GM23338 (cell line): ENCODE results near the gene EML1. TPM values are rescaled to one million over a fixed set of nuclear protein-coding genes. Genes with fewer than 3 reads are reported as not detected.

ENCODE experiments used
- ATAC-seq: fragments of 200-7000 bp; cut with Tn5 transposase; 3 replicates; pipeline ENCODE4 v1.9.1; 2020
- DNase-seq: peaks from one replicate; pipeline ENCODE4 v3.0.0-alpha.2; 2015; ENCODE audit warnings: low spot score
- H2AFZ ChIP-seq: fragments of 200-600 bp; sonication (generic); 2 replicates; pipeline ENCODE4 v1.8.0; 2016; ENCODE audit warnings: antibody characterized with exemption, mild to moderate bottlenecking, moderate library complexity
- H3F3A ChIP-seq: fragments of 200-600 bp; sonication (generic); replicated peaks from 2 replicates; pipeline ENCODE4 v1.8.0; 2017; ENCODE audit warnings: antibody characterized with exemption, mixed run types, low read depth
- H3K27ac ChIP-seq: fragments of 200-600 bp; sonication (generic); 2 replicates; pipeline ENCODE4 v1.6.1; 2016; ENCODE audit warnings: low read depth
- H3K27me3 ChIP-seq: fragments of 200-600 bp; sonication (generic); 2 replicates; pipeline ENCODE4 v1.8.0; 2016; ENCODE audit warnings: mild to moderate bottlenecking, mixed run types, moderate library complexity; ENCODE audit not compliant: insufficient read depth
- H3K36me3 ChIP-seq: fragments of 200-600 bp; sonication (generic); 2 replicates; pipeline ENCODE4 v1.8.0; 2016; ENCODE audit warnings: mild to moderate bottlenecking; ENCODE audit not compliant: insufficient read depth
- H3K4me1 ChIP-seq: fragments of 200-600 bp; sonication (generic); 2 replicates; pipeline ENCODE4 v1.8.0; 2016; ENCODE audit warnings: mild to moderate bottlenecking, moderate library complexity; ENCODE audit not compliant: insufficient read depth
- H3K4me2 ChIP-seq: fragments of 200-600 bp; sonication (generic); 2 replicates; pipeline ENCODE4 v1.7.1; 2017; ENCODE audit warnings: mixed run types
- H3K4me3 ChIP-seq: fragments of 200-600 bp; sonication (generic); 2 replicates; pipeline ENCODE4 v1.6.1; 2016; ENCODE audit warnings: mixed run types
- H3K79me2 ChIP-seq: fragments of 200-600 bp; sonication (generic); replicated peaks from 2 replicates; pipeline ENCODE4 v1.8.0; 2017; ENCODE audit warnings: mild to moderate bottlenecking; ENCODE audit not compliant: insufficient read depth
- H3K9me2 ChIP-seq: fragments of 200-600 bp; sonication (generic); 2 replicates; pipeline ENCODE4 v1.8.0; 2017; ENCODE audit not compliant: insufficient read depth
- H4K20me1 ChIP-seq: fragments of 200-600 bp; sonication (generic); replicated peaks from 2 replicates; pipeline ENCODE4 v1.8.0; 2017; ENCODE audit warnings: mild to moderate bottlenecking; ENCODE audit not compliant: insufficient read depth
- H3K27ac Mint-ChIP-seq: 2 replicates; pipeline ENCODE4 v1.8.0; 2020; ENCODE audit warnings: inconsistent platforms, mild to moderate bottlenecking, moderate library complexity, mixed read lengths
- H3K27me3 Mint-ChIP-seq: 3 replicates; pipeline ENCODE4 v1.8.0; 2022; ENCODE audit warnings: low read depth, mild to moderate bottlenecking, moderate library complexity, mixed read lengths, inconsistent platforms; ENCODE audit not compliant: insufficient read depth, poor library complexity
- H3K36me3 Mint-ChIP-seq: 3 replicates; pipeline ENCODE4 v1.8.0; 2021; ENCODE audit warnings: low read depth, mild to moderate bottlenecking, inconsistent platforms, moderate library complexity, mixed read lengths
- H3K4me1 Mint-ChIP-seq: 3 replicates; pipeline ENCODE4 v1.8.0; 2020; ENCODE audit warnings: mild to moderate bottlenecking, inconsistent platforms, mixed read lengths
- H3K4me3 Mint-ChIP-seq: 3 replicates; pipeline ENCODE4 v1.8.0; 2021; ENCODE audit warnings: moderate library complexity, mild to moderate bottlenecking, inconsistent platforms, mixed read lengths
- H3K9me3 Mint-ChIP-seq: 3 replicates; pipeline ENCODE4 v1.8.0; 2020; ENCODE audit warnings: moderate library complexity, mild to moderate bottlenecking, inconsistent platforms, mixed read lengths
- CTCF ChIP-seq, 2 experiments: fragments of 200-600 bp in 1 of 2; sonication (generic) in 1 of 2; conservative IDR thresholded peaks; 2 replicates each; pipeline versions ENCODE4 v1.5.1 to v1.6.1; 2016 to 2017; ENCODE audit warnings: antibody characterized with exemption in 2 of 2, low read depth in 2 of 2, mild to moderate bottlenecking in 2 of 2, moderate library complexity in 1 of 2
- ETS1 ChIP-seq: IDR thresholded peaks from 2 replicates; pipeline ENCODE4 v1.6.1; 2016; ENCODE audit warnings: antibody characterized with exemption
- EZH2 ChIP-seq: fragments of 200-600 bp; sonication (generic); IDR thresholded peaks from one replicate; pipeline ENCODE4 v1.8.0; 2017; ENCODE audit warnings: antibody characterized with exemption, mild to moderate bottlenecking, low read depth; ENCODE audit not compliant: unreplicated experiment
- EZH2phosphoT487 ChIP-seq: fragments of 200-600 bp; sonication (generic); IDR thresholded peaks from one replicate; pipeline ENCODE4 v1.8.1; 2018; ENCODE audit warnings: antibody characterized with exemption; ENCODE audit not compliant: unreplicated experiment
- NANOG ChIP-seq: IDR thresholded peaks from 2 replicates; pipeline ENCODE4 v1.6.1; 2016; ENCODE audit warnings: antibody characterized with exemption, borderline replicate concordance
- POLR2AphosphoS5 ChIP-seq: IDR thresholded peaks from 2 replicates; pipeline ENCODE4 v1.6.1; 2016; ENCODE audit warnings: antibody characterized with exemption, low read depth
- REST ChIP-seq: IDR thresholded peaks from one replicate; pipeline ENCODE4 v1.6.1; 2018; ENCODE audit warnings: antibody characterized with exemption; ENCODE audit not compliant: unreplicated experiment
- ZNF114 ChIP-seq: fragments of 250-450 bp; sonication (Bioruptor Pico); IDR thresholded peaks from 2 replicates; pipeline ENCODE4 v1.5.0; 2020; ENCODE audit warnings: mild to moderate bottlenecking, moderate library complexity
- ZNF331 ChIP-seq: fragments of 250-450 bp; sonication (Bioruptor Pico); IDR thresholded peaks from 2 replicates; pipeline ENCODE4 v1.5.0; 2020; ENCODE audit warnings: low read depth, mild to moderate bottlenecking, moderate library complexity
- ZNF462 ChIP-seq: fragments of 250-450 bp; sonication (Bioruptor Pico); IDR thresholded peaks from 2 replicates; pipeline ENCODE4 v1.5.0; 2020; ENCODE audit warnings: mild to moderate bottlenecking, moderate library complexity
- polyA plus RNA-seq: library from polyadenylated mRNA; unstranded; fragments of >200 nt; fragmentation: Nextera tagmentation; extraction: Ambion mirVana; gene quantifications from 2 replicates; pipeline ENCODE4 v1.2.1, GENCODE V29; 2016
- total RNA-seq: library from RNA; depleted of rRNA; stranded (reverse); fragments of >200 nt; shearing (Covaris generic); gene quantifications from 2 replicates; pipeline ENCODE4 v1.2.3, GENCODE V29; 2014

The EML1 gene
- total and polyA plus RNA-seq, 2 experiments from 2014 or later: 7.0 to 18.1 TPM

- TF ChIP-seq REST (no peak), EZH2 (no peak), ETS1 (no peak), EZH2phosphoT487 (no peak), CTCF (conservative IDR thresholded peaks at IDR 0.05; ENCODE audit: low read depth in 2 of 2) (no peak)
Measured at GRCh38 chr14:99785426-99785825, 7.8 kb upstream of the EML1 start (continued).

- H3K4me1 ChIP-seq: no peaks in the 10 kb centered on the region
- no peaks in the 10 kb centered on the region for H3K9me2 ChIP-seq
- DNase-seq (no peak), ATAC-seq (no peak)
- H3K27ac ChIP-seq: no peak overlapping the region
- no peak overlapping the region for H3K27ac Mint-ChIP-seq
- H3K4me3 ChIP-seq: no peak overlapping the region
- no peak overlapping the region for H3K4me3 Mint-ChIP-seq
- H4K20me1 ChIP-seq: no peaks in the 10 kb centered on the region
- no peaks in the 10 kb centered on the region for H3F3A ChIP-seq
- H3K4me1 Mint-ChIP-seq: peaks cover 10% of the 10 kb centered on the region
- no peaks in the 10 kb centered on the region for H3K36me3 ChIP-seq
- no peak overlapping the region for H2AFZ ChIP-seq
- H3K27me3 ChIP-seq: no peaks in the 10 kb centered on the region
- H3K9me3 Mint-ChIP-seq: no peaks in the 10 kb centered on the region
- no peaks in the 10 kb centered on the region for H3K79me2 ChIP-seq
- H3K27me3 Mint-ChIP-seq: peaks cover 2% of the 10 kb centered on the region
- no peak overlapping the region for H3K4me2 ChIP-seq
- no peaks in the 10 kb centered on the region for H3K36me3 Mint-ChIP-seq
- TF ChIP-seq ZNF331 (no peak), ZNF462 (CRISPR knock-in tag) (no peak), POLR2AphosphoS5 (no peak), NANOG (no peak), EZH2 (no peak), ZNF114 (CRISPR knock-in tag) (no peak)
Measured at GRCh38 chr14:99786511-99786989, 6.7 kb upstream of the EML1 start.
